ENCODE data around the gene XYLB.

DNA sequence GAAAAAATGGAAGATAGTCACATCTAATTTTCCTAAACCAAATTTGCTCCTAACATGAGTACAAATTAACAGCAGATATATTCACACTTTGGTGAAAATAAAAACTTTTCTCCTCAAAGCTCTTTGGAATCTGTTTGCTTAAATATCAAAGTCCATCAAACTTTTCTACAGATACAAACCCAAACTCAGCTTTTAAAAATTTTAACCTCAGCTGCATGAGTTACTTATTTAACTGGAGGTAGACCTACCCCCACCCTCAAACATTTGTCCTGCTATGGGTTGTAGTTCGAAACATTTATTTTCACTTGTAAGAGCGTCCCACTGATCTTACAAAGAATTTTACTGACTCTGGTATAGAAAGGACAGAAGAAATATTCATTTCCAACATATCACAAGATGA lies 8.9 kb upstream of the XYLB start:
- TF ChIP-seq YY1 (IDR thresholded peaks at IDR 0.05; ENCODE audit: low read depth) (no peak), CEBPB (IDR thresholded peaks at IDR 0.05) (no peak)

Measured in Ishikawa (cell line).